ENCODE measurements around the gene SULF2. TPM values are rescaled to one million over a fixed set of nuclear protein-coding genes. Genes with fewer than 3 reads are reported as not detected.

SULF2 gene
- total RNA-seq, 1 experiment from 2014 or later, result 44.8 TPM

DNA sequence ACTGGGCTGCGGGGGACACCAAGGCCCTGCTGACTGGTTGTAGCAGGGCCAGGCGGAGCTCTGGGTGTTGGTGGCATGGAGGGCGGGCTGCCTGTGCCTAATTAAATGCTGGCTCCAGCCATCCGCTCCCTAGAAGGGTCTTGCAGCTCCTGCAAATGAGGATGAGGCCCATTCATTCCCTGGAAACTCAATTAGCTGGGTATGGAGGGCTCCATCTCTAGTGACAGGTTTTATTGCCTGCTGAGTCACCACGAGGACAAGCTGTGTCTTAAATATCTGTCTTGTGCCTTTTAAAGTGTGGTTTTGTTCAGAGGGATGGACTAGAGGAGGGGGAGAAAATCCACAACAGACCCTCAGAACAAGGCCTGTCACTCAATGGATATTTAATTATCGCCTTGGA lies 60.9 kb downstream of the SULF2 start:
- DNase-seq (ENCODE audit: low spot score), result no peak
- in situ Hi-C loops (cut with HindIII; ENCODE audit: low sequenced_read_pairs), result no loop called here

DNA sequence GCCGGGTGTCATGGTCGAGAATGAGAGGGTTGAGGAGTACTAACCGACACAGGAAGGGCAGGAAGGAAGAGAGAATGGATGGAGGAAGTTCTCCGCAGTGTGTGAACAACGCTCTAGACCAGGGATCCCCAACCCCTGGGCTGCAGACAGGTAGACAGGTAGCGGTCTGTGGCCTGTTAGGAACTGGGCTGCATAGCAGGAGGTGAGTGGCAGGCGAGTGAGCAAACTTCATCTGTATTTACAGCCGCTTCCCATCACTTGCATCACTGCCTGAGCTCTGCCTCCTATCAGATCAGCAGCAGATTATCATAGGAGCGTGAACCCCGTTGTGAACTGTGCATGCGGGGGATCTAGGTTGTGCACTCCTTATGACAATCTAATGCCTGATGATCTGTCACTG lies 62.0 kb downstream of the SULF2 start:
- DNase-seq (ENCODE audit: low spot score), result no peak
- in situ Hi-C loops (cut with HindIII; ENCODE audit: low sequenced_read_pairs), result no loop called here

DNA sequence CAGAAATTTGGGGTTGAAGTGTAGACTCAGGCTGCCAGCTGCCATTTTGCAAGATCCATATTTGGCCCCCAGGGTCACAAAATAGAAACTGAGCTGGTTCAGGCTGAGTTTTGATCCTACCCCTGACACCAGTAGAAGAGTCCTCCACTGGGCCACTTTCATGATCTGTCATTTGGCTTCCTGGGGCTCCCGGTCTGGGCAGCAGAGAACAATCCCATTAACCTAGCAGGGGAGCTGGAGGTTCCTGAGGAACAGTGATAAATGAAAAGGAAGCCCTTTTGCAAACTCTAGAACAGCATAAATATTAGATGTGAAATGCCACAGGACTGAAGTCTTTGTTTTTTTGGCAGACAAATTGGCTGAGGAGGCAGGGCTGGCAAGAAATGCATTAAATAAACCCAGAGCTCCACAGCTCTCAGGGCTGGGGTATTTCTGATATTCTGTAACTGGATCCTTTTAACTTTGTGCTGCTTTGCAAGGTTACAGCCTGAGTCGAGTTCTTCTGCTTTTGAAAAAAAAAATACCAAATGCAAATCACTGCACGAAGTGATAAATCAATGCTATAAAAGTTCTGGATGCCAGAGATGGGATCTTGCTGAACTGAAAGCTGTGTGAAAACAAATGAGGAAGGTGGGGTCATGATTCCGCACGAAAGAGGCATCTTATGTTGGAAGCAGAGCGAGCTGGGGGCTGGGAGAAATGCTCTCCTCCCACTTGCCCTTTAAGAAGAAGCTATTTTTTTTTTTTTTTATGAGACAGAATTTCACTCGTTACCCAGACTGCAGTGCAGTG lies 64.4 kb downstream of the SULF2 start:
- in situ Hi-C loops (cut with HindIII; ENCODE audit: low sequenced_read_pairs), result no loop called here

DNA sequence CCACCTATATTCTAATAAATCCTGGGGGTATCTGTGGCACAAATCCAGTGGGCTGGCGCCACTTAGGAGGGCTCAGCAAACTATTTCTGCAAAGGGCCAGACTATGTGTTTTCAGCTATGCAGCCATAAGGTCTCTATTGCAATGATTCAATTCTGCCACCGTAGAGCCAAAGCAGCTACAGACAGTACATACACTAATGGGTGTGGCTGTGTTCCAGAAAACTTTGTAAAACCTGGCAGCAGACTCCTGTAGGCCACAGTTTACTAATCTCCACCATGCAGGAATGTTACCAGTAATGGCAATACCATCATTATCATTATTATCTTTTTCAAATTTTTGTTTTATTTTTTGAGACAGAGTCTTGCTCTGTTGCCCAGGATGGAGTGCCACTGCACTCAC lies 65.7 kb downstream of the SULF2 start:
- DNase-seq (ENCODE audit: low spot score), result no peak
- in situ Hi-C loops (cut with HindIII; ENCODE audit: low sequenced_read_pairs), result no loop called here

More for the DNA sequence above, 64.4 kb downstream of the SULF2 start:
- no peak for DNase-seq (ENCODE audit: low spot score)

GRCh38 chr20:47719211-47719610 lies 66.1 kb downstream of the SULF2 start:
- in situ Hi-C loops (cut with HindIII; ENCODE audit: low sequenced_read_pairs), result no loop called here
- DNase-seq (ENCODE audit: low spot score), result no peak

GRCh38 chr20:47718398-47718797 lies 66.9 kb downstream of the SULF2 start:
- in situ Hi-C loops (cut with HindIII; ENCODE audit: low sequenced_read_pairs), result no loop called here
- DNase-seq (ENCODE audit: low spot score), result no peak

DNA sequence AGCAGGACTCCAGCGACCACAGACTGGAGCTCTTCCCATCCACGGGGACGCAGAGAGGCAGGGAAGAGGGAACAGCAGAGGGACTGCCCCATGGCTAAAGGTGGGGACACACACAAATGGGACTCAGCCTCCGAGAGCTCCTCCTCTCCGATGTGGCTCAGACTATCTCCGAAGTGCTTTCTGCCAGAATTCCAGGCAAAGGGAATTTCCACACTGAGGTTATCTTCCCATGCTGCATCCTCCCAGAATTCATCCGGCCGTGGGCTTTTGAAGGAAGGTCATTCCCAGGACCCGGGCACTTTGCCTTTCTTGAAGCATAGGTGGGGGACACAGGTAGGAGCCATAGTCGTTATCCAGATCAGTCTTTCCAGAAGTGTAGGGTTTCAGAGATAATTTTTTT lies 67.9 kb downstream of the SULF2 start:
- in situ Hi-C loops (cut with HindIII; ENCODE audit: low sequenced_read_pairs), result no loop called here
- no peak for DNase-seq (ENCODE audit: low spot score)

DNA sequence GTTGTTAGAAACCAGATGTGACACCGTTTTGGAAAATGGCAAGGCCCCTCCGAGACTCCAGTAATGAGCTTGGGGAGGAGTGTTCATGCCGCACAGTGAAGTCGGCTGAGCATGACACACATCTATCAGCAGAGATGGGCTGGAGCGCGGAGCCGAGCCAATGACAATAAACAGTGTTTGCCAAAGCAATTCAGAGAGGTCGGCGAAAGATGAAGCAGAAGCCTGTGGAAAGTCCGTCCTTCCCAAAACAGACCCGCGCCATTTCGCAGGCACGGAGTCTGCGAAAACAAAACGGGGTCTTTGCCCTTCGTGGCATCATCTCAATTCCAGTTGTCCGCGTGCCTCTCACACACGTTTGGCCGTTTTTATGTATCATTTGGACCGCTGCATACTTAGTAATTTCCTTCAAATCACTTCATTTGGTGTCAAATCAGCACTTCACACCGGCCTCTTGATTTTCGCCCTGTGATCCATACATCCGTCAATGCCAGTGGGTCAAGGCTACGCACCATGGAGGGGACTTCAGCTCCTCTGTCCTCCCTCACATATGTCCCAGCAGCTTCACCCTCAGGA lies 71.3 kb downstream of the SULF2 start:
- in situ Hi-C loops (cut with HindIII; ENCODE audit: low sequenced_read_pairs), result no loop called here
- no peak for DNase-seq (ENCODE audit: low spot score)

DNA sequence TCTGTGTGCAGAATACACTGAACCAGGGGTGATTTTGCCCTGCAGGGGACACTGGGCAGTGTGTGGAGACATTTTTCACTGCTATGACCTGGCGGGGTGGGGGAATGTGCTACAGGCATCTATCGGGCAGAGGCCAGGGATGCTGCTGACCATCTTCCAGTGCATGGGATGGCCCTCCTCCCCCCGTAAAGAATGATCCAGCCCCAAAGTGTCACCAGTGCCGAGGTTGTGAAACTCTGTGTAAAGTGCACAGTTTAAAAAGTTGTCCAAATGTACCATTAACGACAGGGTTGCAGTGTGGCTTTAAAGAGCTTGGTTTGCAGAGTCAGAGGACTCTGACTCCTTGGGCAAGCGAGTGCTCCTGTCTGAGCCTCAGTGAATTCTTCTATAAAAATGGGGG lies 72.1 kb downstream of the SULF2 start:
- in situ Hi-C loops (cut with HindIII; ENCODE audit: low sequenced_read_pairs), result no loop called here
- no peak for DNase-seq (ENCODE audit: low spot score)

GRCh38 chr20:47711046-47711752 lies 74.1 kb downstream of the SULF2 start:
- DNase-seq (ENCODE audit: low spot score), result peak; percentile 14
- in situ Hi-C loops (cut with HindIII; ENCODE audit: low sequenced_read_pairs), result no loop called here

DNA sequence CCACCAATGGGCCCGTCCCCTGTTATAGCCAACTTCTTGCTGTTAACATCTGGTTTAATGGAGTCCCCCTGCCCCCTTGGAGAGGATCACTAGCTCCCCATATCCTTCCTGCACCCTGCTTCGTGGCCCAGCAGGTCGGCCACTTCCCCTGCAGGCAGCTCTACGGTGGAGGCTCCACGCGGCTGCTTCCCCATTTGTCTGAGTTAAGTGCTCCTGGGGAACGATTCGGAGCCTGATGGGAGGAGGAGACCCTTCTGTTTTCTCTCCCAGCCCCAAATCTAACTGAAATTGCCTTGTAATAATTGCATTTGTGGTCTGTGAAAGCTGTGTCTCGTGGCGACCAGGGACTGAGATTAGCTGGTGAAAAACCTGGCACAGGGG lies 74.6 kb downstream of the SULF2 start:
- in situ Hi-C loops (cut with HindIII; ENCODE audit: low sequenced_read_pairs), result no loop called here
- DNase-seq (ENCODE audit: low spot score), result no peak

DNA sequence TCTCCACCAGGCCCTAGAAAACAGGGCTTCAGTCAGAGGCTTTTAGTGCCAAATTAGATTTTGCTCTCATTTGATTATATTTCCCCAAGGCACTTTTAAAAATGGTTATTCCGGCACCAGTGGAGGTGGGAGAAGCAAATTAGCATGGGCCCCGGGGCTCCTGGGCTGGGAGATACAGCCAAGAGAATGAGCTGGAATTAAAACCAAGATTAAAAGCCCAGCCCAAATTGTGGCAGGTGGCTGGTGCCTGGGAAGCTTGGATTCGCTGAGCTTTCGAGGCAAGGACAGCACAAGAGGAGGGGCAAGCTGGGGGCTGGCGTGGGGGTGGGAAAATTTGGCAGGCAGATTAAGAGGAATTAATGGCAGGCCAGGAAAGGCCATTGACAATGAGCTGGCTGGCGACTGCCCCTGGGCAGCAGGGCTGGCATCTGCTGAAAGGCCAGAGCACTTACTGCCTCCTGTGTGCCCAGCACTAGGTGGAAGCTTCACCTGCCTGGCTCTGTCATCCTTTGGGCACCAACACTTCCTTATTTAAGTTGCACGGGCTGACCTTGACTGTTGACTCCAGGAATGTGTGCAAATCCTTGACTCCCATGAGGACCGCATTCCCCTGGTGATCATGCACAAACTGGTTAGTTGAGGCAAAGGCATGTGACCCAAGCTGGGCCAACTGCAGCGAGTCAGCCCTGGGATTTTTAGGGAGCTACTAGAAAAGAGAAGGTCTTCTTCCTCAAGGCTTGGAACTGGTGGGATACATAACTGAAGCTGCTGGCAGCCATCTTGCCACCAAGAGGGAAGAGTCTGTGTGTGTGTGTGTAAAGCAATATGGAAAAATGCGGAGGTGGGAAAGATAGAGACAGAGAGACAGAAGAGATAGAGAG lies 76.1 kb downstream of the SULF2 start:
- in situ Hi-C loops (cut with HindIII; ENCODE audit: low sequenced_read_pairs), result no loop called here
- no peak for DNase-seq (ENCODE audit: low spot score)

DNA sequence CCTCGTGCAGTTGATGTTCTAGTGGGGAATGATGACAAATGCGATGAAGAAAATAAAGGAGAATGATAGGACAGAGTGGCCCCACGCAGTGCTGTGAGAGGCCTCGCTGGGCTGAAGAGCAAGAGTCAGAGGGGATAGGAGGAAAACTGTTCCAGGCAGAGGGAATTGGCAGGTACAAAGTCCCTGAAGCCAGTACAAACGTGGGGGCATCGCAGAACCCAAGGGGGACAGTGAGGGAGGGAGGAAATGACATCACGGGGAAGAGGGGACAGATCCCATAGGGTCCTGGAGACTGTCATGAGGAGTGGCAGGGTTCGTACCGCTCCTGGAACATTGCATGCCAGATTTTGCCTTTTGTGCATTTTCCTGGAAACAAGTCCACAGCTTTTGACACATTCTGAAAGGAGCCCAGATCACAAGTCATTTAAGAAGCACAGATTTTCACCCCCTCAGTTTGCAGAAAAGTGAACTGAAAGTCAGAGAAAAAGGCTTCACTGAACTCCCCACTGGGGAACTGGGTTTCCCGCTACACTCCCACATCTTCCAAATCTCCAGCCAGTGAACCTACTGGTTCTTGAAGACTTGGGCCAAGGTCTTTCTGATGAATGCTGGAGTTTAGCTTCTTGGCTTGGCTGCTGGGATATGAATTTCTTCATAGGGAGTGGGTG lies 77.0 kb downstream of the SULF2 start:
- in situ Hi-C loops (cut with HindIII; ENCODE audit: low sequenced_read_pairs), result no loop called here
- no peak for DNase-seq (ENCODE audit: low spot score)

- in situ Hi-C loops (cut with HindIII; ENCODE audit: low sequenced_read_pairs), result no loop called here
- DNase-seq (ENCODE audit: low spot score), result no peak
Observed at GRCh38 chr20:47706345-47706744, 78.9 kb downstream of the SULF2 start.

- in situ Hi-C loops (cut with HindIII; ENCODE audit: low sequenced_read_pairs), result no loop called here
- no peak for DNase-seq (ENCODE audit: low spot score)
Observed at GRCh38 chr20:47705497-47705856, 79.8 kb downstream of the SULF2 start.

GRCh38 chr20:47704746-47705496 lies 80.4 kb downstream of the SULF2 start:
- DNase-seq (ENCODE audit: low spot score), result no peak
- in situ Hi-C loops (cut with HindIII; ENCODE audit: low sequenced_read_pairs), result no loop called here

DNA sequence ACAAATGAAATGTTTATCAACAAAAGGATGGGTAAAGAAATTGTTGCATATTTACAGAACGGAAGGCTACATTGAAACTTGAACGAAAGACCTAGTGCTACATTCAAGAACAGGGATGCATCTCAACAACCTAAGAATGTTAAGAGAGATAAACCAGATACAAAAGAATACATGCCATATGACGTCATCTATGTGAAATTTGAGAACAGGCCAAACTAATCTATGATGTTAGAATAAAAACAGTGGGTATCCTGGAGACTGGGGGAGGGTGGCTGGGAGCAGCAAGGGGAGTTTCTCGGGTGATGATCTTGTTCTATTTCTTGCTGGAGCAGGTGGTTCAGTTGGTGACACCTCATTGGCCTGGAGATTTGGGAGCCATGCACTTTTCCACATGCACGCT lies 81.5 kb downstream of the SULF2 start:
- no peak for DNase-seq (ENCODE audit: low spot score)
- in situ Hi-C loops (cut with HindIII; ENCODE audit: low sequenced_read_pairs), result no loop called here

- no peak for DNase-seq (ENCODE audit: low spot score)
- in situ Hi-C loops (cut with HindIII; ENCODE audit: low sequenced_read_pairs), result no loop called here
Observed at GRCh38 chr20:47701612-47702011, 83.7 kb downstream of the SULF2 start.

DNA sequence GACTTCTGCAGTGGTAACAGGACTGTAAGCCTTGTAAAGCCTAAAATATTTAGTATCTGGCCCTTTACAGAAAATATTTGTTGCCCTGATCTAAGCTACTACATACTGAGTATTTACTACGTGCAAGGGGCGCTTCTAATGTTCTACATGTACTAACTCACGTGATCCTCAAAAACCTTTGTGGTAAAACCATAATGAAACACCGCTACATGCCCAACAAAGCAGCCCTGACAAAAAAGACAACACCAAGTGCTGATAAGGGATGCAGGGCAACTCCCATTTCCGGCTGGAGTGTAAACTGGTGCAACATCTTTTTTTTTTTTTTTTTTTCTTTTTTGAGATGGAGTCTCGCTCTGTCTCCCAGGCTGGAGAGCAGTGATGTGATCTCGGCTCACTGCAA lies 85.0 kb downstream of the SULF2 start:
- DNase-seq (ENCODE audit: low spot score), result no peak
- in situ Hi-C loops (cut with HindIII; ENCODE audit: low sequenced_read_pairs), result no loop called here

Data from G401 (cell line).